PC-3 (cell line): ENCODE results near the gene ST3GAL2. TPM values are rescaled to one million over a fixed set of nuclear protein-coding genes. Genes with fewer than 3 reads are reported as not detected.

Experiments used
- ATAC-seq: fragments of 200-7000 bp; cut with Tn5 transposase; 2 replicates; pipeline ENCODE4 v1.9.1; 2020; ENCODE audit warnings: mild to moderate bottlenecking, moderate library complexity
- BruUV-seq: library from RNA; stranded (reverse); fragments of 400-500 nt; replicated peaks from 2 replicates; lab custom pipeline; 2021; lab: Mats Ljungman, UMichigan
- CTCF ChIA-PET: fragments of 300-600 bp; sonication (Branson Sonifier 250); formaldehyde crosslinking; loops from one replicate; lab custom pipeline; 2022; ENCODE audit warnings: antibody characterized with exemption; lab: Charles Lee
- POLR2A ChIA-PET: fragments of 300-600 bp; sonication (Branson Sonifier 250); formaldehyde crosslinking; loops from one replicate; lab custom pipeline; 2022; ENCODE audit warnings: antibody characterized with exemption; ENCODE audit not compliant: unreplicated experiment; lab: Charles Lee
- DNase-seq: peaks from one replicate; pipeline ENCODE4 v3.0.0-alpha.2; 2015
- H2AFZ ChIP-seq: fragments of 300-600 bp; sonication (generic); 2 replicates; pipeline ENCODE4 v1.6.0; 2016; ENCODE audit warnings: antibody characterized with exemption, low read length
- H3F3A ChIP-seq: fragments of 300-600 bp; sonication (generic); one replicate; pipeline ENCODE4 v1.6.0; 2017; ENCODE audit warnings: antibody characterized with exemption, low read length, control low read depth, mild to moderate bottlenecking; ENCODE audit not compliant: unreplicated experiment
- H3K27ac ChIP-seq: fragments of 300-600 bp; sonication (generic); 2 replicates; pipeline ENCODE4 v1.5.1; 2016; ENCODE audit warnings: mild to moderate bottlenecking, low read length
- H3K27me3 ChIP-seq: fragments of 300-600 bp; sonication (generic); 2 replicates; pipeline ENCODE4 v1.6.1; 2016; ENCODE audit warnings: low read length, mixed read lengths
- H3K36me3 ChIP-seq: fragments of 300-600 bp; sonication (generic); 2 replicates; pipeline ENCODE4 v1.6.1; 2016; ENCODE audit warnings: low read depth, mixed run types, low read length, mixed read lengths
- H3K4me1 ChIP-seq: fragments of 300-600 bp; sonication (generic); 2 replicates; pipeline ENCODE4 v1.5.1; 2016; ENCODE audit warnings: low read length; ENCODE audit not compliant: insufficient read depth
- H3K4me2 ChIP-seq: fragments of 300-600 bp; sonication (generic); 2 replicates; pipeline ENCODE4 v1.6.0; 2016; ENCODE audit warnings: low read length
- H3K4me3 ChIP-seq: fragments of 300-600 bp; sonication (generic); 2 replicates; pipeline ENCODE4 v1.5.1; 2016; ENCODE audit warnings: mild to moderate bottlenecking, low read length, mixed read lengths
- H3K79me2 ChIP-seq: fragments of 300-600 bp; sonication (generic); 2 replicates; pipeline ENCODE4 v1.6.1; 2017; ENCODE audit warnings: low read length, mixed read lengths
- H3K9ac ChIP-seq: fragments of 300-600 bp; sonication (generic); 2 replicates; pipeline ENCODE4 v1.6.0; 2016; ENCODE audit warnings: mild to moderate bottlenecking, low read length
- H3K9me2 ChIP-seq: fragments of 300-600 bp; sonication (generic); replicated peaks from 2 replicates; pipeline ENCODE4 v1.6.1; 2016; ENCODE audit warnings: mixed run types, low read length, mixed read lengths
- H3K9me3 ChIP-seq: fragments of 300-600 bp; sonication (generic); 2 replicates; pipeline ENCODE4 v1.6.1; 2016; ENCODE audit warnings: low read length, mixed read lengths
- H4K20me1 ChIP-seq: fragments of 300-600 bp; sonication (generic); 2 replicates; pipeline ENCODE4 v1.6.1; 2016; ENCODE audit warnings: low read length, mixed read lengths
- EZH2 ChIP-seq: fragments of 300-600 bp; sonication (generic); IDR thresholded peaks from one replicate; pipeline ENCODE4 v1.6.1; 2017; ENCODE audit warnings: antibody characterized with exemption, mild to moderate bottlenecking, low read length; ENCODE audit not compliant: unreplicated experiment
- EZH2phosphoT487 ChIP-seq: fragments of 300-600 bp; sonication (generic); IDR thresholded peaks from 2 replicates; pipeline ENCODE4 v1.6.1; 2018; ENCODE audit warnings: mild to moderate bottlenecking, antibody characterized with exemption, low read length, borderline replicate concordance
- intact Hi-C: fragments of 100-400 bp; cut with micrococcal nuclease; formaldehyde crosslinking; loops from 2 replicates; pipeline ENCODE4 v1.9.0; 2023
- total RNA-seq: library from RNA; depleted of rRNA; stranded (reverse); fragments of >200 nt; gene quantifications from 2 replicates; pipeline ENCODE4 v1.2.3, GENCODE V29; 2014
- TF ChIP-seq, protein P1 (sequence below): fragments of 300-600 bp; sonication (generic); conservative IDR thresholded peaks from 2 replicates; pipeline ENCODE4 v1.5.1; 2017; ENCODE audit warnings: antibody characterized with exemption, low read depth, mild to moderate bottlenecking, low read length

The ST3GAL2 gene
- total RNA-seq, 1 experiment from 2014 or later: 9.8 TPM

- no TSS peak for BruUV-seq
- Histone ChIP-seq H3K4me3 (no peak overlapping the region), H3K27me3 (no peaks in the 10 kb centered on the region), H4K20me1 (no peaks in the 10 kb centered on the region), H3K9ac (no peak overlapping the region), H3F3A (no peaks in the 10 kb centered on the region), H3K4me2 (no peak overlapping the region), H3K79me2 (0 out of 2 replicates have a peak, but pooled peaks cover 7% of the 10 kb centered on the region), H3K27ac (peak overlapping the region; percentile 7; the same call in 1 of the 2 replicates), H3K36me3 (no peaks in the 10 kb centered on the region), H3K9me2 (no peaks in the 10 kb centered on the region), H3K4me1 (peaks cover 37% of the 10 kb centered on the region), H3K9me3 (no peaks in the 10 kb centered on the region), H2AFZ (no peak overlapping the region)
- intact Hi-C loops: no loop called here
- CTCF ChIA-PET: no interaction called here
- POLR2A ChIA-PET: no interaction called here
- TF ChIP-seq EZH2phosphoT487 (no peak), EZH2 (no peak)
- TF ChIP-seq, protein P1, sequence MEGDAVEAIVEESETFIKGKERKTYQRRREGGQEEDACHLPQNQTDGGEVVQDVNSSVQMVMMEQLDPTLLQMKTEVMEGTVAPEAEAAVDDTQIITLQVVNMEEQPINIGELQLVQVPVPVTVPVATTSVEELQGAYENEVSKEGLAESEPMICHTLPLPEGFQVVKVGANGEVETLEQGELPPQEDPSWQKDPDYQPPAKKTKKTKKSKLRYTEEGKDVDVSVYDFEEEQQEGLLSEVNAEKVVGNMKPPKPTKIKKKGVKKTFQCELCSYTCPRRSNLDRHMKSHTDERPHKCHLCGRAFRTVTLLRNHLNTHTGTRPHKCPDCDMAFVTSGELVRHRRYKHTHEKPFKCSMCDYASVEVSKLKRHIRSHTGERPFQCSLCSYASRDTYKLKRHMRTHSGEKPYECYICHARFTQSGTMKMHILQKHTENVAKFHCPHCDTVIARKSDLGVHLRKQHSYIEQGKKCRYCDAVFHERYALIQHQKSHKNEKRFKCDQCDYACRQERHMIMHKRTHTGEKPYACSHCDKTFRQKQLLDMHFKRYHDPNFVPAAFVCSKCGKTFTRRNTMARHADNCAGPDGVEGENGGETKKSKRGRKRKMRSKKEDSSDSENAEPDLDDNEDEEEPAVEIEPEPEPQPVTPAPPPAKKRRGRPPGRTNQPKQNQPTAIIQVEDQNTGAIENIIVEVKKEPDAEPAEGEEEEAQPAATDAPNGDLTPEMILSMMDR: no peak
- peak; percentile 12 for DNase-seq
- ATAC-seq: no peak
Measured at GRCh38 chr16:70430667-70431536, 8.0 kb downstream of the ST3GAL2 start.

DNA sequence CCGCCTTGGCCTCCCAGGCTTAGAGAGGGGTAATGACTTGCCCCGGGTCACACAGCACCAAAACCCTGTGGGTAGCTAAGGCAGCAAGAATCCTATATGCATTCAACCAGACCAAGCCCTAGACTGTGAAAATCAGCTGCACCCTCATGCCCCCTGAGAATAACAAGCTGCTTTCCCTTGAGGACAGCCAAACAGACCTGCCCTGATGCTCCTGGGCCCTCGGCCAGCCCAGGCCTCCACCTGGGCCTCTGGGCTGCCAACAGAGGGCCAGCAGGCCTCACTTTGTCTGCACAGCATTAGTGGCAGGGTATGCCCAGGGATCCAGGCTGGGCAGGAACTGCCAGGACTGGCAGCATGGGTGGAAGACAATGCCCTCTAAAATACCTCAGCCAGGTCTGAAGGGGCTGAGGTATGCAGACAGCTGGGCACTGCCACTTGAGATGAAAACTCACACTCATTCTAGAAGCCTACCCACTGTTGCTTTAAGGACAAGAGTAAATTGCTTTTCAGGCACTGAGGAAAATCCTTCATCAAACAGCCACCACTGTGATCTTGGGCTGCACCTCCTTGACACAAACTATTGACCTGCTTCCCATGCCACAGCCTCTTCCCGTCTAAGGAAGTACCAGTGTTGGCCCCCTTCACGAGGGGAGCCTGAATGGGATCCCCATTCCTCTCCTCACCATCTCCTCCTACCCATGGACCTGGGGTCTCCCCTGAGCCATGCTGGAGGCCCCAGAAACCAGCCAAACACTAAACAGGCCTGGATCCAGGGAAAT, 8.8 kb downstream of the ST3GAL2 start:
- no peak overlapping the region for H2AFZ ChIP-seq
- H4K20me1 ChIP-seq: no peaks in the 10 kb centered on the region
- CTCF ChIA-PET: no interaction called here
- H3K9me3 ChIP-seq: no peaks in the 10 kb centered on the region
- no peak for DNase-seq
- H3K27ac ChIP-seq: peak overlapping the region; percentile 7; the same call in 1 of the 2 replicates
- H3K4me1 ChIP-seq: peaks cover 37% of the 10 kb centered on the region
- intact Hi-C loops: no loop called here
- H3K79me2 ChIP-seq: 0 out of 2 replicates have a peak, but pooled peaks cover 7% of the 10 kb centered on the region
- ATAC-seq: no peak
- no TSS peak for BruUV-seq
- no peaks in the 10 kb centered on the region for H3K9me2 ChIP-seq
- H3K36me3 ChIP-seq: no peaks in the 10 kb centered on the region
- TF ChIP-seq, protein P1: no peak
- no peak for TF ChIP-seq EZH2
- no peak for TF ChIP-seq EZH2phosphoT487
- no peak overlapping the region for H3K4me2 ChIP-seq
- POLR2A ChIA-PET: no interaction called here
- H3K4me3 ChIP-seq: no peak overlapping the region
- no peaks in the 10 kb centered on the region for H3K27me3 ChIP-seq
- H3K9ac ChIP-seq: no peak overlapping the region
- no peaks in the 10 kb centered on the region for H3F3A ChIP-seq
